ENCODE data around the gene SLC9A3. TPM values are rescaled to one million over a fixed set of nuclear protein-coding genes. Genes with fewer than 3 reads are reported as not detected.

The SLC9A3 gene
- total and polyA plus RNA-seq, 2 of the 13 experiments (the other 11 are each of a cell fraction or from before 2014, with no cell fraction given), result 1.5 to 1.8 TPM

DNA sequence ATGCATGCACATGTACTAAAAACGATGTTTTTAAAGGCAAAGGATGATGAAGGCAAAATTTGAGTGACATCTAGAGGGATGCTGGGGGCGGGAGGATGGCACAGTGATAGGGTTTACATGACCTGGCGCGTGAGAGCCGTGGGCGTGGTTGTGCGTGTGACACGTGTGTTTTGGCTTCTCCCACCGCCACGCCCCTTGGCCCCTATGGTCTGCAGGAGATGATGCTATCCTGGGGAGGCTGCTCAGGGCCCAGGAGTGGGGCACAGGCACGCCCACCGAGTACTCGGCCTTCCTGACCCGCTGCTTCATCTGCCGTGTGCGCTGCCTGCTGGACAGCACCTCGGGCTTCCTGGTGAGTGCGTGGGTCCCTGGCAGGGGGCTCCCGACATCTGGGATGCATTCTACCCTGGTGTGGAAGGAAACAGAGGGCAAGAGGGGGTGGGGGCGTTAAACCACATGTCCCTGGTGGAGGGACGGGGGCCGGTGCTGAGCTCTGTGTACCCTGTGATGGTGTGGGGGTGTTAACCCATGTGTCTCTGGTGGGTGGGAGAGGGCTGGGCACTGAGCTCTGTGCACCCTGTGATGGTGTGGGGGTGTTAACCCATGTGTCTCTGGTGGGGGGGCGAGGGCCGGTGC, 100.5 kb downstream of the SLC9A3 start (continued):
- TF ChIP-seq, protein P1, sequence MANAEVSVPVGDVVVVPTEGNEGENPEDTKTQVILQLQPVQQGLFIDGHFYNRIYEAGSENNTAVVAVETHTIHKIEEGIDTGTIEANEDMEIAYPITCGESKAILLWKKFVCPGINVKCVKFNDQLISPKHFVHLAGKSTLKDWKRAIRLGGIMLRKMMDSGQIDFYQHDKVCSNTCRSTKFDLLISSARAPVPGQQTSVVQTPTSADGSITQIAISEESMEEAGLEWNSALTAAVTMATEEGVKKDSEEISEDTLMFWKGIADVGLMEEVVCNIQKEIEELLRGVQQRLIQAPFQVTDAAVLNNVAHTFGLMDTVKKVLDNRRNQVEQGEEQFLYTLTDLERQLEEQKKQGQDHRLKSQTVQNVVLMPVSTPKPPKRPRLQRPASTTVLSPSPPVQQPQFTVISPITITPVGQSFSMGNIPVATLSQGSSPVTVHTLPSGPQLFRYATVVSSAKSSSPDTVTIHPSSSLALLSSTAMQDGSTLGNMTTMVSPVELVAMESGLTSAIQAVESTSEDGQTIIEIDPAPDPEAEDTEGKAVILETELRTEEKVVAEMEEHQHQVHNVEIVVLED (CRISPR knock-in tag; IDR thresholded peaks at IDR 0.05; ENCODE audit: borderline replicate concordance), result no peak
- no peak for TF ChIP-seq SPEN (CRISPR knock-in tag; IDR thresholded peaks at IDR 0.05; ENCODE audit: low read depth)
- no peak for TF ChIP-seq POLR2G (IDR thresholded peaks at IDR 0.05; ENCODE audit: low read depth, low read length)
- TF ChIP-seq MAZ (IDR thresholded peaks at IDR 0.05; ENCODE audit: borderline replicate concordance, low read depth, low read length), result no peak
- no peak for TF ChIP-seq MAZ (CRISPR knock-in tag; IDR thresholded peaks at IDR 0.05; ENCODE audit: low read depth)

DNA sequence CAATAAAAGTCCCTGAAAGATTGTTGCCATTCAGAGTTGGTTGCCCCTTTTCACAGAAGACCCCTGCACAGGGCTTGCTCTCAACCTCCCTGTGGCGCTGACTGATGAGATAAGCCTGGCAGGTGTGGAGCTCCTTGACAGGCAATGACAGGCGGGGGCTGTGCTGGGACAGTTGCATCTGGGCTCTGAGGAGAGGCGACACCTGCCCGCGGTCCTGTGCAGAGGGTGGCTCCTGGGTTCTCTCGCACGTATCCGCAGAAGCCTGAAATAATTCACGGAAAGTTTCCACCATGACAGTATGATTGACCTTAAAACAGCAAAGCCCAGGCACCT, 101.0 kb downstream of the SLC9A3 start:
- POLR2A ChIA-PET, result no interaction called here
- no peak overlapping the region for H3K9ac ChIP-seq (ENCODE audit: insufficient read depth, low read depth, low read length)
- no peaks in the 10 kb centered on the region for H3K79me2 ChIP-seq (ENCODE audit: insufficient read depth, low read length)
- WGBS (ENCODE audit: low lambda C conversion rate), result 84% methylated on average over 5 of the region's 9 CpGs
- no peak overlapping the region for H2AFZ ChIP-seq (ENCODE audit: low read length)
- DNase-seq (ENCODE audit: low spot score) (no peak), FAIRE-seq (no peak), ATAC-seq (no peak)
- CTCF ChIA-PET (ENCODE audit: low intra/inter-chr PET ratio, low total read pairs), result no interaction called here
- no peaks in the 10 kb centered on the region for H3K27me3 ChIP-seq (ENCODE audit: control insufficient read depth in 1 of 2, insufficient read depth in 2 of 2, low read length in 2 of 2)
- intact Hi-C loops (cut with micrococcal nuclease; ENCODE audit: unreplicated experiment), result no loop called here
- no peak overlapping the region for H3K4me3 ChIP-seq (replicated peaks in 1 of 3; ENCODE audit: insufficient read depth in 1 of 3, low read depth in 2 of 3, low read length in 3 of 3)
- no peaks in the 10 kb centered on the region for H4K20me1 ChIP-seq (ENCODE audit: insufficient read depth, low read length)
- no TSS peak for BruUV-seq (replicated peaks)
- in situ Hi-C loops (cut with HindIII; ENCODE audit: extremely low pct_ligation_motif_present, low pct_unique_long_range_greater_than_20kb), result no loop called here
- no peaks in the 10 kb centered on the region for H3K36me3 ChIP-seq (replicated peaks in 1 of 2; ENCODE audit: control insufficient read depth in 1 of 2, insufficient read depth in 2 of 2, low read length in 2 of 2)
- no peaks in the 10 kb centered on the region for H3K9me3 ChIP-seq (ENCODE audit: low read length)
- no peaks in the 10 kb centered on the region for H3K4me1 ChIP-seq (ENCODE audit: insufficient read depth, low read length)
- H3K4me2 ChIP-seq (ENCODE audit: low read depth, low read length), result no peak overlapping the region
- no peak overlapping the region for H3K27ac ChIP-seq (ENCODE audit: extremely low read length, insufficient read depth, low read length)
- TF ChIP-seq HNRNPK (IDR thresholded peaks at IDR 0.05; ENCODE audit: low read depth, low read length, poor library complexity, severe bottlenecking) (no peak), TCF12 (IDR thresholded peaks at IDR 0.05) (no peak), TCF12 (CRISPR knock-in tag; IDR thresholded peaks at IDR 0.05) (no peak), EHMT2 (IDR thresholded peaks at IDR 0.05; ENCODE audit: borderline replicate concordance, low read depth, low read length) (no peak), SP140L (CRISPR knock-in tag; IDR thresholded peaks at IDR 0.05; ENCODE audit: borderline replicate concordance) (no peak), ATF7 (IDR thresholded peaks at IDR 0.05) (no peak), ATF7 (CRISPR knock-in tag; IDR thresholded peaks at IDR 0.05) (no peak), FOXC1 (CRISPR knock-in tag; IDR thresholded peaks at IDR 0.05; ENCODE audit: borderline replicate concordance) (no peak), KLF9 (CRISPR knock-in tag; IDR thresholded peaks at IDR 0.05; ENCODE audit: low read depth) (no peak), ZSCAN25 (CRISPR knock-in tag; IDR thresholded peaks at IDR 0.05) (no peak), ZNF614 (CRISPR knock-in tag; IDR thresholded peaks at IDR 0.05; ENCODE audit: borderline replicate concordance) (no peak), ZMYM2 (CRISPR knock-in tag; IDR thresholded peaks at IDR 0.05) (no peak), ARID3A (IDR thresholded peaks at IDR 0.05; ENCODE audit: low read depth, low read length) (no peak), JARID2 (CRISPR knock-in tag; IDR thresholded peaks at IDR 0.05; ENCODE audit: insufficient replicate concordance) (no peak), ZFX (CRISPR knock-in tag; IDR thresholded peaks at IDR 0.05; ENCODE audit: low read depth) (no peak)

Measured in HepG2 (cell line).